Effector memory CD4-positive, alpha-beta T cell (primary cell): ENCODE measurements around the gene CSF2RB.

Experiments used
- DNase-seq, 3 donors: peaks; one replicate each; pipeline ENCODE4 v3.0.0-alpha.2; 2020
- H3K27ac ChIP-seq: 2 replicates; pipeline ENCODE4 v1.7.0; 2013; ENCODE audit warnings: mild to moderate bottlenecking, low read length, moderate library complexity; ENCODE audit not compliant: insufficient read depth, poor library complexity, severe bottlenecking
- H3K27me3 ChIP-seq: replicated peaks from 2 replicates; pipeline ENCODE4 v1.7.0; 2013; ENCODE audit warnings: mild to moderate bottlenecking, low read length; ENCODE audit not compliant: insufficient read depth, control insufficient read depth, poor library complexity, severe bottlenecking
- H3K36me3 ChIP-seq: 2 replicates; pipeline ENCODE4 v1.7.0; 2013; ENCODE audit warnings: mild to moderate bottlenecking, low read length, moderate library complexity; ENCODE audit not compliant: control insufficient read depth, insufficient read depth
- H3K4me1 ChIP-seq: 2 replicates; pipeline ENCODE4 v1.7.0; 2013; ENCODE audit warnings: low read length, mild to moderate bottlenecking; ENCODE audit not compliant: control insufficient read depth, insufficient read depth, poor library complexity, severe bottlenecking
- H3K4me3 ChIP-seq: 2 replicates; pipeline ENCODE4 v1.7.0; 2013; ENCODE audit warnings: low read length, low read depth, mild to moderate bottlenecking; ENCODE audit not compliant: insufficient read depth, poor library complexity, severe bottlenecking
- H3K9me3 ChIP-seq: 2 replicates; pipeline ENCODE4 v1.7.0; 2013; ENCODE audit warnings: mild to moderate bottlenecking, low read length, moderate library complexity; ENCODE audit not compliant: control insufficient read depth

Gene CSF2RB

DNA sequence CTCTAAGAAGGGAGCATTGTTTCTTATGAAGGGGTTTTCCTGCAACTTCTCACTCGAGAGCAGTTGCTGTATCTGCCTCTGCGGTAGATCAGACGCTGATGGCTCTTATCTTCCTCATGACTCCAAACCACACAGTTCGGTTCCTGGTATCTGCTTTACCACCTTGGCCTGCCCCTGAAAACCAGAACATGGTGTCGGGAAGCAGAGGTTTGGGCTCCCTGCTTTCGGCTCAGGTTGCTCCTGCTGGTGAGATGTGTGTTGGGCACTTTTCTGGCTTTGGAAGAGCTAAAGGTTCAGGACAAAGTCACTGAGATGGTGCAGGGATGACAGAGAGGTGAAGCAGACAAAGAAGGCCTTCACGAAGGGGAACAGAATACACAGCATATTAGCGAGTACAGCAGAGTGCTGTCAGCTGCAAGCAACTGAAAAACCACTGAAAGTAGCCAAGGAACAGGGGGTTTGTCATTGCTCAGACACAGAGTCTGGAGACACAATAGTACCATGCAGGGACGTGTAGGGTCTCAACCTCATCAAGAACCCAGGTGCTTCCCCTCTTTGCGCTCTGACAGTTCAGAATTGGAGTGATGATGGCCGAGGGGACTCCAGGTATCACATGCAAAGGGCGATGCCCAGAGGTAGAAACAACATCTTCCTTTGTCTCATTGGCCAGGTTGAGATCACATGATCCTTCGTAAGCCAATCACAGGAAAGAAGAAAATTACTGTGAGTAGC, 11.9 kb upstream of the CSF2RB start:
- peaks cover 4% of the 10 kb centered on the region for H3K27me3 ChIP-seq
- DNase-seq, result no peak
- no peaks in the 10 kb centered on the region for H3K9me3 ChIP-seq
- no peak overlapping the region for H3K4me3 ChIP-seq
- H3K4me1 ChIP-seq, result no peaks in the 10 kb centered on the region
- no peaks in the 10 kb centered on the region for H3K36me3 ChIP-seq
- no peak overlapping the region for H3K27ac ChIP-seq

DNA sequence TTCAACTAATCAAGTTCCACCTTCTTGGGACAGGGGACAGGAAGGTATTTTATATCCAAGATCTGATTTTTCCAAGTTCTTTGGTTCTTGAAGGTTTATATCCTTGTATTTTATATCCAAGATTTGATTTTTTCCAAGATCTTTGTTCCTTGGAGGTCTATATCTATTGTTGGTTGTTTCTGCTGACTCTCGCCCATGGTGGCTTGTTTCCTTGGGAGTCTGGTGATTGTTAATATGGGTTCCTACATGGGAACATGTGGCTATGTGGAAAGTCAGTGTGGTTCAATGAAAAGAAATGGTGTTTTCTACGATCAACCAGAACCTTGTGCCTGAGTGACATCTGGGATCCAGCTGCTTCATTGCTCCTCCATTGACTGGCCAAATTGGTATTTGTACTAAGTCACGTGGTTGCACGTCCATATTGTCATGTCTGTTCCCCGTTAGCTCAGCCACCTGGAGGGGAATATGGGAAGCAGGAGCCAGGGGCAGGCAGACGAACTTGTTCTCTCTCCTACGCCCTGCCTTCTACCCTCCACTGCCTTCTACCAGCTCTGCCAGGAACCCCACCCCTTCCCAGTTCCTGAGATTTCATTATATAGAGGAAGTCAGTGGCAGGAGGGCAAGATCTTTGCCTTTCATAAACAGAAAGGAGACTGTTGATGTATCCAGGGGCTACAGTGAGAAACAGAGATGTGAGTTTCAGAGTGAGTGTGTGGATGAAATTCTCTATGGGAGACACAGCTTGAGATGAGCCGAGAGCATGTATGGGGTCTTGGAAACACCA, 11.1 kb upstream of the CSF2RB start:
- H3K36me3 ChIP-seq, result no peaks in the 10 kb centered on the region
- DNase-seq, result no peak
- no peak overlapping the region for H3K4me3 ChIP-seq
- H3K4me1 ChIP-seq, result no peaks in the 10 kb centered on the region
- peaks cover 4% of the 10 kb centered on the region for H3K27me3 ChIP-seq
- H3K9me3 ChIP-seq, result no peaks in the 10 kb centered on the region
- no peak overlapping the region for H3K27ac ChIP-seq

DNA sequence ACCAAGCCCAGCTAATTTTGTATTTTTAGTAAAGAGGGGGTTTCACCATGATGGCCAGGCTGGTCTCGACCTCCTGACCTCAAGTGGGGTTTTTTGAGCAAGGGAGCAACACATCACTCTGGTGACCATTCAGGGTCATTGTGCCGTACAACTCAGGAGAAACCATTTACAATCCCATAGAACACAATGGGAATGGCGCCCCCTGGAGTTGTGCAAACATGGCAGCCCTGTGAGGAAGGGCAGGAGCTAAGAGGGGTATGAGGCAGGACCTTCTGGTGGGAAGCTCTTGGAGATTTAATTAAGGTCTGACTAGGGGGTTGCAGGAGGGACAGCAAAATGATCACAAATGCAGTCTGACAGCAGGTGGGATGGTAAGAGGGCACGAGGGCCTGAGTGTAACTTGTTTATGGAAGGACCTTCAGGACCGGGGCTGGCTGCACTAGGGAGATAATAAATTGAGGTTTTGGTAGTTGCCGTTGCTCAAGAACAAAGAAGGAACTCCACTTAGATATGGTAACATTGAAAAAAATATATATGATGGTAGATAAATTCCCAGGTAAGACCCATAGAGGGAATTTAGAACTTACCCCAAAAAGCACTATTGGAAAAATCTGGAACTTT, 9.1 kb upstream of the CSF2RB start:
- Histone ChIP-seq H3K4me3 (no peak overlapping the region), H3K9me3 (no peaks in the 10 kb centered on the region), H3K27ac (no peak overlapping the region), H3K4me1 (no peaks in the 10 kb centered on the region), H3K36me3 (no peaks in the 10 kb centered on the region), H3K27me3 (peaks cover 4% of the 10 kb centered on the region)
- no peak for DNase-seq

DNA sequence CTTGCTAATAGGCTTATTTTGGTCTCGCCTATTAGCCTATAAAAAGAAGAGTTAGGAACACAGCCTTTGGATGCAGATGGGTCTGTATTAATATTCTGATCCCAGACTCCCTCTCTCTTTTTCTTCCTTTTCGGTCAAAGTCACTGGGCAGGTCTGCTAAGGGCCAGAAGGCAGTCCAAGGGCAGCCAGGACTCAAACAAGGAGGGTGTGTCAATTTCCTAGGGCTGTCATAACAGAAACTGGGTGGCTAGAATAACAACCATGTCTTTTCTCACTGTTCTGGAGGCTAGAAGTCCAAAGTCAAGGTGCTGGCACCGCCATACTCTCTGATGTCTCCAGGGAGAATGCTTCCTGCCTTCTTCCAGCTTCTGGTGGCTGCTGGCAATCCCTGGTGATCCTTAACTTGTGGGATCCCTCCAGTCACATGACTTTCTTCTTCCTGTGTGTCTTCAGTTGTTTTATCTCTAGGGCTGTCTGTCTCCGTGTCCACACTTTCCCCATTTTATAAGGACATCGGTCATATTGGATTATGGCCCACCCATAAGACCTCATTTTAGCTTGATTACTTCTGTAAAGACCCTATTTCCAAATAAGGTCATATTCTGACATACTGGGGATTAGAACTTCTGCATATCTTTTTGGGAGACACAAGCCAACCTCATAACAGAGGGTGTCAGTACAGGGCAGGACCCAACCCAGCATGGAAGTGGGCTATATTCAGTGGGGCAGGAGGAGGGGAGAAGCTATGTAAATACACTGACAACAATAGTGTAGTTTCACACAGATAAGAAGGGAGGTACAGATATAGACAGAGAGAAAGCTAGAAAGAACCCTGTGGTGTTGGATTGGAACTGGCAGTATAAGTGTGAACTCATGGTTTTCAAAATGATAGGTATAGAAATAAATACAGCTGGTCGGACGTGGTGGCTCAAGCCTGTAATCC, 5.9 kb upstream of the CSF2RB start:
- no peak overlapping the region for H3K4me3 ChIP-seq
- H3K4me1 ChIP-seq, result no peaks in the 10 kb centered on the region
- H3K36me3 ChIP-seq, result no peaks in the 10 kb centered on the region
- H3K27ac ChIP-seq, result no peak overlapping the region
- no peak for DNase-seq
- H3K27me3 ChIP-seq, result peaks cover 4% of the 10 kb centered on the region
- H3K9me3 ChIP-seq, result no peaks in the 10 kb centered on the region

DNA sequence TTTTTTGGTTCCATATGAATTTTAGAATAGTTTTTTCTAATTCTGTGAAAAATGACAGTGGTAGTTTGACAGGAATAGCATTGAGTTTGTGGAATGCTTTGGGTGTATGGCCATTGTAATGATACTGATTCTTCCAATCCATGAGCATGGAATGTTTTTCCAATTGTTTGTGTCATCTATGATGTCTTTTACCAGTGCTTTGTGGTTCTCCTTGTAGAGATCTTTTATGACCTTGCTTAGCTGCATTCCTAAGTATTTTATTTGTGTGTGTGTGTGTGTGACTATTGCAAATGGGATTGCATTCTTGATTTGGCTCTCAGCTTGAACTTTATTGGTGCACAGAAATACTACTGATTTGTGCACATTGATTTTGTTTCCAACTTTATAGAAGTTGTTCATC, 3.0 kb upstream of the CSF2RB start:
- no peak for DNase-seq
- Histone ChIP-seq H3K27ac (no peak overlapping the region), H3K27me3 (no peaks in the 10 kb centered on the region), H3K4me1 (no peaks in the 10 kb centered on the region), H3K9me3 (no peaks in the 10 kb centered on the region), H3K36me3 (no peaks in the 10 kb centered on the region), H3K4me3 (no peak overlapping the region)

DNA sequence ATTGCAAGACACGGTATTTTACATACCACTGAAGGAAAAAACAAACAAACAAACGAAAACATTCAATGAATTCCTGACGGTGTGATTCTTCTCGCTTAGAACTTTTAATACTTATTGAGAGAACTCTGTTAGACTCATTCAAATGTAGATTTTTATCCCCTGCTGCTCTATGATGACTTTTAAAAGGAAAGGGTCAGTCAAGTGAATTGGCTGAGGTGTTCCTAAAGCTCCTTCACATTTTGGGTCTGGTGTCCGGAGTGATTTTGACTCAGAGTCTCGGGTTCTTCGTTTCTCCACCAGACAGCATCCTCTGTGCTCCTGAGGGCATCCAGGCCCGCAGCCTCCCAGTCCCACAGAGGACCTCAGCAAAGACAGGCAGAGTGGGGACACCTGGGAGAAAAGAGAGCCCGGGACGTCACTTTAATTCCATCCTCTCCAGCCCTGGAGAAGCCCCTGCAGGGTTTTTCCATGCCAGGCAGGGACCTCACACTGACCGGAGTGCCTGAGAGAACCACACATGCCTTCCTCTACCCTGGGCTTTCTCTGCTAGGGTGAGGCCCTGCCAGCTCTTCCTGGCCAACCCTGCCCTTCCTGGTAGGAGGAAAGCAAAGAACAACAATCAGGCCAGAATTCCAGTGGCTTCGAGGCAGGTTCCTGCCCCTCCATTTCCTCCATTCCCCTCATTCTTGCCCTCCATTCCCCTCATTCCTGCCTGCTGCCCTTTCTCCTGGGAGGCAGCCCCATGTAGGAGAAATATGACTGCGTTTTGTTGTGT, 1.4 kb upstream of the CSF2RB start:
- no peak for DNase-seq

DNA sequence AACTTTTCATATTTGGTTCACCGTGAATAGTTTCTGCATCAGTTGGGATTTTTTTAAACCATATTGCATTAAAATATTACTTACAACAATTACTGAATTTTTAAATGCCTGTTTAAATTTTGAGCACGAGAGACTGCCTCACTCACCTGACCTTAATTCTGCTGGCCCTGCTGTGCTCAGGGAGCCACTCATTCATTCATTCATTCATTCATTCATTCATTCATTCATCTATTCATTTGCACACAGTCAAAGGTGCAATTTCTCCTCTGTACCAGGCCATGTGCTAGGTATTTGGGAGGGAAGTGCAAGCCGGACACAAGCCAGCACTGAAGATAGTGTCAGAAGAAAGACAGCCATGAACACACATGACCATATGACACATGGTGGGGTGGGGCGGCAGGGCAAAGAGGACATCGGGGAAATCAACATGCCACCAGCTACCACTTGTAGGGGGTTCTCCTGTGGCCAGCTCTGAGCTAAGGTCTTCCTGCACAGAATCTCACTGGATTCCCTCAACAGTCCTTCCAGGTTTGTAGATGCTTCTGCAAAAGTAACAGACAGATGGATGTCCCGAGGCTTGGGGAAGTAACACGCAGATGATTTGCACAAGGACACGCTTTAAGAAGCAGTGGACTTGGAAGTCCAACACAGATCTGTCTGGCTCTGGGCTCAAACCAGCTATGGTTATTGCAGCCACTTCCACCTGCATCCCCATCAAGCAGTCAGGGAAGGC, 568 bp upstream of the CSF2RB start:
- no peaks in the 10 kb centered on the region for H3K27me3 ChIP-seq
- H3K27ac ChIP-seq, result no peak overlapping the region
- H3K4me3 ChIP-seq, result no peak overlapping the region
- no peaks in the 10 kb centered on the region for H3K4me1 ChIP-seq
- H3K9me3 ChIP-seq, result no peaks in the 10 kb centered on the region
- no peaks in the 10 kb centered on the region for H3K36me3 ChIP-seq
- no peak for DNase-seq

More for the DNA sequence above, 1.4 kb upstream of the CSF2RB start:
- Histone ChIP-seq H3K36me3 (no peaks in the 10 kb centered on the region), H3K27ac (no peak overlapping the region), H3K4me1 (no peaks in the 10 kb centered on the region), H3K27me3 (no peaks in the 10 kb centered on the region), H3K9me3 (no peaks in the 10 kb centered on the region), H3K4me3 (no peak overlapping the region)

DNA sequence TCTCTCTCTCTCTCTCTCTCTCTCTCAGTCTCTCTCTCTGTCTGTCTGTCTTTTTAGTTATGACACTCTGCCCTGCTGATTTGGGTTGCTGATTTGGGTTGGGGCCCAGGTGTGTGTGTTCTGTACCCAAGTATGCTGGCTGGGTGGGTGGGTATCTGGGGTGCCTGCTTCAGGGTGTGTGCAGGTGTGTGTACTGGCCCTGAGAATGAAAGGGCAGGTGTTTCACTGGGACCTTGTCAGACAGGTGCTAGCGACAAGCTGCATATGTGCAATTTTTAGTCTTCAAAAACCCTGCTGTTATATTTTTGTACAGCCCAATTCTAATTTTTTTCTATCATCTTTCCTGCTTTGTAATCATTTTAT, 943 bp downstream of the CSF2RB start:
- H3K4me3 ChIP-seq, result no peak overlapping the region
- no peak overlapping the region for H3K27ac ChIP-seq
- no peaks in the 10 kb centered on the region for H3K27me3 ChIP-seq
- no peaks in the 10 kb centered on the region for H3K4me1 ChIP-seq
- H3K9me3 ChIP-seq, result no peaks in the 10 kb centered on the region
- no peak for DNase-seq
- no peaks in the 10 kb centered on the region for H3K36me3 ChIP-seq

DNA sequence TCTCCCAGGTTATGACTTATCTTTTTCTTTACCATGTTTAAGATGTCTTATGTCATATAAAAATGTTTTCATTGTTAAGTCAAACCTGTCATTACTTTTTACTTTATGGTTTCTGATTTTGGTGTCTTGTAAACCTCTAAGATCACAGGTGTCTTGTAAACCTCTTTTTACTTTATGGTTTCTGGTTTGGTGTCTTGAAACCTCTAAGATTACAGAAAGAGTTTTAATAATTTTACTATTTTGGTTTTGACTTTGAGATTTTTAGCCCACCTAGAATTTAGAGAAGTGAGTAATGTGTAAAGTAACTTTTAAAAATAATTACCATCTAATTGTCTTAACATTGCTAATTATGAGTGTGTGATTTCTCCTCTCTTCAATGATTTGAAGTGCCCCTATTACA, 2.6 kb downstream of the CSF2RB start:
- no peak for DNase-seq
- Histone ChIP-seq H3K4me3 (no peak overlapping the region), H3K36me3 (no peaks in the 10 kb centered on the region), H3K9me3 (no peaks in the 10 kb centered on the region), H3K4me1 (no peaks in the 10 kb centered on the region), H3K27me3 (no peaks in the 10 kb centered on the region), H3K27ac (no peak overlapping the region)
